ENCODE measurements around the gene PIK3CG.

PIK3CG gene

GRCh38 chr7:106858618-106859532 lies 6.2 kb upstream of the PIK3CG start:
- DNase-seq, result no peak

GRCh38 chr7:106862317-106863089 lies 2.6 kb upstream of the PIK3CG start:
- DNase-seq, result no peak

GRCh38 chr7:106863274-106863997 lies 1.6 kb upstream of the PIK3CG start:
- DNase-seq, result no peak

DNA sequence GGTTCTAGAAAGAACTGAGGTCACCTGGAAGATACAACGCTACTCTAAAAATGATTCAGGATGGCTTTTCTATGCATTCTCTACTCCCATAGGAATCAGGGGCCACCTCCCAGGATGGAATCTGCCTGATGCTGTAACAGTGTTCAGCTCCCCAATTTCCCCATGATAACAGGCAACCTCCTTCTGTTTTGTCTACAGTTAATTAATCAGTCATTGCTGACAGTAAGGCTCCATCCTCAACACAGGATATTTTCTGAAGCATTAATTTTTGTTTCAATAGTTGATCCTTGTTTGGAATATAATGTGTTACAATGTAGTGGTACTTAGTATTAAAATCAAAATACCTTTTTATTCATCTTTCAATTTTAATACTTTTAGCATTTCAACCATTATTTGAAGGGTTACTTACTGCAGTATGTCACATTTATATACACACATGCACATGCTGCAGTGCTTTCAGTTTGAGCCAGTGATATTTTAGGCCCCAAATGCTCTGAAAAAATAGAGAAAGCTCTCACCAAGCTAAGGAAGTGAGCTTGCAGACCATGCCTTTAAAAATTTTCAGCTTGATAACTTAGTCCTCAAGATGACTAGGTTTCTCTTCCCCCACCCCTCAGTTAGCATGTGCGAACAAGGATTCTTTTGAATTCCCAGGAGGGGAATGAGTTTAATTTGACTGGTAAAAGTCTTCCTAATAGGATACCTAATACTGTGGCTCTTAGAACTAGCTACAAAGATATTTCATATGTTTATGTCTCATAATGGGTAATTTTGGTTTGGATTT lies 592 bp upstream of the PIK3CG start:
- no peak for DNase-seq

DNA sequence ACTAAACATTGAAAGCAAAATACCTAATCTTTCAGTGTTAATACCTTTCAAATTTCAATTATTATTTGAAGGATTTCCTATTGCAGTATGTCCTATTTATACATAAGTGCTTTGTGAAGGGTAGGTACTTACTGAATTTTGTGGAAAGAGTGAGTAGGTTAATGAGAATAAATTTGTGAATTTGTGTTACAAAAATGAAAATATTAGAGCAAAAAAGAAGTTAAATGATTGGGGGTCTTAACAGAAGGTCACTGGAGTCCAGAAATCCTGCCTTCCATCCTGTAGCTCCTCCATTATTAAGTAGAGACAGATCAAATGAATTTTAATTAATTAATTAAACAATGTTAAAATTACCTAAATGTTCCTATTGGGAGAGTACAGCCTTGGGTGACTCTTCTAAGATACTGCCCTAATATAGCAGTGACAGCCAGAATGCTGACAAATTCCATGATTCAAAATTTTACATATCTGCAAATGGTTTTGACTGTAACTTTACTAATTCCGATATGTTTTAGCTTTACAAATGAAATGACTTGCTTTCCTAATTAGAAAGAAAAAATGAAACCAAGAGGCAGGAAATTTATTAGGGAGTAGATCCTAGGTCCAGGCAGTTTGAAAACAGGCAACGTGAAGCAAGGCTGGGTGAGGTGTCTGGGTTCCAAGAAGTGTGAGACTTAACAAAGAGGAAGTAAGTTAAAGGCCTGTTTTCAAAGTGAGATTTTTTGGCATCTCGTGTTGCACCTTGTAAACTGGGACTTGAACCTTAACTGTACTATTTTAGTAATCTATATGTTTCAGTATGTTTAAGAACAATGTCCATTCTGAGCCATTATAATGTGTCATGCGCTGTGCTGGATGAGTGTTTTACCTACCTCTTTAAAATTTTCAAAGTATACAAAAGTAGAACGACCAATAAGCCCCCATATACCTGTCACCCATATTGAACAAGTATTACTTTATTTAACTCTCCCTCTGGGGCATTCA lies 1.5 kb downstream of the PIK3CG start:
- no peak for DNase-seq

- no peak for DNase-seq
These were observed 2.7 kb downstream of the PIK3CG start for GRCh38 chr7:106867641-106868351.

DNA sequence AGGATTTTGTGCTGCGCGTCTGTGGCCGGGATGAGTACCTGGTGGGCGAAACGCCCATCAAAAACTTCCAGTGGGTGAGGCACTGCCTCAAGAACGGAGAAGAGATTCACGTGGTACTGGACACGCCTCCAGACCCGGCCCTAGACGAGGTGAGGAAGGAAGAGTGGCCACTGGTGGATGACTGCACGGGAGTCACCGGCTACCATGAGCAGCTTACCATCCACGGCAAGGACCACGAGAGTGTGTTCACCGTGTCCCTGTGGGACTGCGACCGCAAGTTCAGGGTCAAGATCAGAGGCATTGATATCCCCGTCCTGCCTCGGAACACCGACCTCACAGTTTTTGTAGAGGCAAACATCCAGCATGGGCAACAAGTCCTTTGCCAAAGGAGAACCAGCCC lies 3.3 kb downstream of the PIK3CG start:
- no peak for DNase-seq

GRCh38 chr7:106869954-106870353 lies 4.9 kb downstream of the PIK3CG start:
- no peak for DNase-seq

GRCh38 chr7:106870528-106870927 lies 5.4 kb downstream of the PIK3CG start:
- no peak for DNase-seq

DNA sequence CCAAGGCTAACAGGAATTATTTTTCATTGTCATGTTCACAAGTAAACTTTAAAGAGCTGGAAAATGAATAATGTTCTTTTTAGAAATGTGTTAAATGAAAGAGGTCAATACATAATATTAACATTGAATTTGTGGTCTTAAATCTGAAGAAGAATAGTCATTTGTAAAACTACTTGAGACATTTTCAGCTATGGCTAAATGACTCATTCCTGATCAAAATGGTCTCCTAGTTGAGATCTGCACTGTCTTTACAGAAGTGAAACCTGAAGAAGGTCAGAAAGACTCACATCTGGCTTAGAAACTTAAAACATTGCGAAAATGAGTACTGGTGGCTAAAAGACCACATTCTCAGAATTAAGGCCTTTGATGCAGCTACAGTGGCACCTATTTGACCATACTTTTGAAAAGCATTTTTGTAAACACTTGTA lies 5.9 kb downstream of the PIK3CG start:
- DNase-seq, result no peak

DNA sequence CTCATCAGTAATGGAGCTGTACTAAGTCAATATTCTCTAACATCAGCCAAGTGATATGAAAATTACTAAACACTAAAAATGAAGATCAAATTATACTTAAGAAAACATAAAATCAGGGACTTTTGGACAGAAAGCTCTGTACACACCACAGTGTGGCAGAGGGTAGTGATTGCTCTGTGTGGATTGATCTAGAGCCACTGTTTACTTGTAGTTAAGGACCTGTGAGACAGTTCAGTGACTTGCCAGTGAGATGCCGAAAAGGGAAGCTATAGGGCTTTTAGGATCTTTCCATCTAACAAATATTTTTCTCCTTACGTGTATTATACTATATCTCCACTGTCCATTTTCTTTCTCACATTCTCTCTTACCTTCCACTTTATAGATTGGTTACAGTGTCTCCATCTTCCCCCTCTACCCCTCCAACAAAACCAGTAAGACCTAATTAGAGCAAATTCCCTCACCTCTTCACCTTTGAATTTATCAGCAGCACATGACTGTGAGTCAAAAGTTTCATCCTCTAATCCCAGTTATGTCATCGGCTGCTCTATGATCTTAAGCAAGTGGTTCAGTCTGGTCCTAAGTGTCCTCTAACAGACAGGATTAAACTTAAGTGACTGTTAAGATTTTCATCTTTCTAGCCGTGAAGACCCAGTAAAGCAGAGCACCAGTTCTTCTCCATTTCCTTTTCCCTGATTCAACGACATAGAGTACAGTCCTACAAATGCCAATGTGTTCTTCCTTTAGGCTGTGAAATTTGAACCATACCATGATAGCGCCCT lies 6.9 kb downstream of the PIK3CG start:
- no peak for DNase-seq

- DNase-seq, result no peak
These were observed 7.7 kb downstream of the PIK3CG start for GRCh38 chr7:106872763-106873162.

- no peak for DNase-seq
These were observed 9.0 kb downstream of the PIK3CG start for GRCh38 chr7:106874076-106874475.

- DNase-seq, result no peak
These were observed 10.4 kb downstream of the PIK3CG start for GRCh38 chr7:106875508-106875907.

DNA sequence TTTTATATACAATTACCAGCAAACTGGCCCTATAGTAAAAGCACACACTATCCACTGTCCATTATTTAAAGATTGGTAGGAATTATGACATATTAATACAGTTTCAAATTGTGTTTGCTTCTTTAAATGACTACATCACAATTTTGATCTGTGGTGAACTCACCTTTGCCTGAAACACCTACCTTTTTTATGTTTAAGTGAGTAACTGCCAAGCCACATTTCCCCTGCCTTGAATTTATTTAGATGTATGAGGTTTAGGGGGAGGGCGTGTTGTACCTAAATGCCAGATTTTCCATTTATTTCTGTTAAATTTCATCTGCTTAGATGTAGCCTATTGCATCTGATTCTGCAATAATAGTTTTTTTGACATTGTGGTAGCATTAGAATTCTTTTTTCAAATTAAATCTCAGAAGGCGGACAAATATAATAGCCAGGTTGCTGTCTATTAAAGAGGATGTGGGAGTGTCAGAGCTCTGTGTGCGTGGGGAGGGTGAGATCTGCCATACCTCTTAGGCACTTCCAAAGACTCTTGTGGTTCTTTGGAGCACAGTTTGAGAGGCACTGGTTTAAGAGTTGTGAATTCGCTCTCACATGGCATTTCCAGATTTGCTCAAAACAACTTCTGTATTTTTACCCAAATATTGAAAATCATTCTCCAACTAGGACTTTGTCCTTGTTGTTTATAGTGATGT lies 13.8 kb downstream of the PIK3CG start:
- DNase-seq, result no peak

DNA sequence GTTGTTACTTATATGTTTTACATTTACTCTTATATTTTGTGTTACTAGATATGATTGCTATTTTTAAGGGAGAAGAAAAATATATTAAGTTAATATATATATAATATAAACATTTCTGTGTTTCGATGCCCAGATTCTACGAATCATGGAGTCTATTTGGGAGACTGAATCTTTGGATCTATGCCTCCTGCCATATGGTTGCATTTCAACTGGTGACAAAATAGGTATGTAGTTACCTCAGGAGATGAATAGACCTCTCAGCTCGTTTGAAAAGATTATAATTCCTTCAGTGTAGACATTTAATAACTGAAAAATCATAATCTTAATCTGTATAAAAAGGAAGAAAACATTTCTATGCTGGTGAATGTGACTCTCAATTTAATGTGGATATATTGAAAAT lies 16.9 kb downstream of the PIK3CG start:
- DNase-seq, result no peak

GRCh38 chr7:106883456-106884026 lies 18.5 kb downstream of the PIK3CG start:
- DNase-seq, result no peak

DNA sequence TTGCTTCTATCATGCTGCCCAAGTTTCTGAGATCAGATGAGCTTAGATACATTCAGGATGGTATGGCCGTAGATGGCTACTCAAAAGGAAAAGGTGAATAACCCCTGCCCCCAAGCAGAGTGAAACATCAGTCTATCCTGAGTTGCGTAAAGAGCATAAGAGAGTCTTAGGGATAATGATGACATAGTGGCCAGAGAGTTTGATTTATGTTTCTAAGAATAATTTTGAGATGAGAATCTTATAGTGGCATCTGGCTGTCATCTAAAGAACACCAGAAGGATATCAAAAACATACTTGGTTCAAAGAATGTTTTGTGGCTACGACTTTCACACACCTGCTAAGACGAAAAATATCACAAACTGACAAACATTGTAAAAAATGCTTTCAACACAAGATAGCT lies 20.6 kb downstream of the PIK3CG start:
- DNase-seq, result no peak

- no peak for DNase-seq
These were observed 22.3 kb downstream of the PIK3CG start for GRCh38 chr7:106887421-106887820.
